Liver (tissue), 9 donors: ENCODE results near the gene PLA2G15. TPM values are rescaled to one million over a fixed set of nuclear protein-coding genes. Genes with fewer than 3 reads are reported as not detected.

Experiments
- DNase-seq: peaks from one replicate; pipeline ENCODE4 v3.0.0-alpha.2; 2017; ENCODE audit warnings: low spot score
- H3K27ac ChIP-seq, 2 donors: one replicate each; pipeline ENCODE4 v1.7.0; 2013; ENCODE audit warnings: inconsistent platforms in 2 of 2, low read length in 2 of 2, control low read depth in 1 of 2, low read depth in 1 of 2, mild to moderate bottlenecking in 1 of 2
- H3K27me3 ChIP-seq, 4 donors: one replicate each; pipeline versions ENCODE4 v1.6.1 to v1.7.0; 2013; ENCODE audit warnings: low read length in 3 of 4, inconsistent platforms in 1 of 4, mild to moderate bottlenecking in 1 of 4, moderate library complexity in 1 of 4; ENCODE audit not compliant: control insufficient read depth in 4 of 4, insufficient read depth in 4 of 4
- H3K36me3 ChIP-seq, 4 donors: one replicate each; pipeline versions ENCODE4 v1.6.1 to v1.7.0; 2013; ENCODE audit warnings: low read length in 3 of 4, mild to moderate bottlenecking in 3 of 4, low read depth in 1 of 4, moderate library complexity in 1 of 4; ENCODE audit not compliant: control insufficient read depth in 4 of 4, insufficient read depth in 3 of 4
- H3K4me1 ChIP-seq, 4 donors: one replicate each; pipeline versions ENCODE4 v1.6.1 to v1.7.0; 2013; ENCODE audit warnings: low read length in 3 of 4, mild to moderate bottlenecking in 3 of 4, moderate library complexity in 1 of 4; ENCODE audit not compliant: control insufficient read depth in 4 of 4, insufficient read depth in 4 of 4
- H3K4me3 ChIP-seq, 3 donors: one replicate each; pipeline versions ENCODE4 v1.6.1 to v1.7.0; 2013; ENCODE audit warnings: low read length in 3 of 3, control low read depth in 1 of 3, low read depth in 1 of 3, mild to moderate bottlenecking in 1 of 3
- H3K9ac ChIP-seq, 2 donors: one replicate each; pipeline ENCODE4 v1.7.0; 2013; ENCODE audit warnings: low read length in 2 of 2, mild to moderate bottlenecking in 2 of 2, moderate library complexity in 2 of 2, control low read depth in 1 of 2, low read depth in 1 of 2
- H3K9me3 ChIP-seq, 4 donors: one replicate each; pipeline versions ENCODE4 v1.6.1 to v1.7.0; 2013; ENCODE audit warnings: low read length in 3 of 4; ENCODE audit not compliant: control insufficient read depth in 4 of 4
- CTCF ChIP-seq: fragments of 150-350 bp; IDR thresholded peaks from 2 replicates; pipeline ENCODE4 v1.5.1; 2017; ENCODE audit warnings: improper control_type of control experiment, low read depth, low read length; ENCODE audit not compliant: missing input control
- EGR1 ChIP-seq, 2 donors: IDR thresholded peaks; 2 replicates each; pipeline ENCODE4 v1.6.1; 2016 to 2018; ENCODE audit warnings: antibody characterized with exemption in 2 of 2, low read depth in 2 of 2
- FOXA1 ChIP-seq: IDR thresholded peaks from 2 replicates; pipeline ENCODE4 v1.6.1; 2016; ENCODE audit warnings: antibody characterized with exemption
- GABPA ChIP-seq, 2 donors: IDR thresholded peaks in 1 of 2; conservative IDR thresholded peaks in 1 of 2; 2 replicates each; pipeline ENCODE4 v1.6.1; 2016; ENCODE audit warnings: antibody characterized with exemption in 2 of 2, mild to moderate bottlenecking in 1 of 2, moderate library complexity in 1 of 2
- HNF4G ChIP-seq: IDR thresholded peaks from 2 replicates; pipeline ENCODE4 v1.6.1; 2016; ENCODE audit warnings: antibody characterized with exemption
- JUND ChIP-seq, 2 donors: IDR thresholded peaks; 2 replicates each; pipeline ENCODE4 v1.6.1; 2016; ENCODE audit warnings: antibody characterized with exemption in 2 of 2
- MAX ChIP-seq: IDR thresholded peaks from 2 replicates; pipeline ENCODE4 v1.6.1; 2016; ENCODE audit warnings: antibody characterized with exemption
- NR2F2 ChIP-seq: IDR thresholded peaks from 2 replicates; pipeline ENCODE4 v1.6.1; 2016; ENCODE audit warnings: antibody characterized with exemption
- RAD21 ChIP-seq, 2 donors: IDR thresholded peaks; 2 replicates each; pipeline ENCODE4 v1.6.1; 2016; ENCODE audit warnings: antibody characterized with exemption in 2 of 2, mild to moderate bottlenecking in 2 of 2
- YY1 ChIP-seq: IDR thresholded peaks from 2 replicates; pipeline ENCODE4 v1.6.1; 2016; ENCODE audit warnings: antibody characterized with exemption, mild to moderate bottlenecking
- WGBS: extraction: QIAGEN DNeasy Blood & Tissue Kit; methylation state at CpG from one replicate; pipeline ENCODE4 v1.1.7; 2013; 5-methylcytosine and 5-hydroxymethylcytosine counted together
- polyA plus RNA-seq, 2 donors: library from polyadenylated mRNA; stranded (reverse) in 1 of 2; unstranded in 1 of 2; fragments of 200-250 nt in 1 of 2; fragments of >200 nt in 1 of 2; fragmentation: Nextera tagmentation in 1 of 2; extraction: Ambion mirVana in 1 of 2; gene quantifications; one replicate each; pipeline versions ENCODE4 v1.2.1 to v1.2.3, GENCODE V29; 2013 to 2015
- total RNA-seq, 2 donors: library from RNA; depleted of rRNA; stranded (reverse); fragments of >200 nt; gene quantifications; one replicate each; pipeline ENCODE4 v1.2.3, GENCODE V29; 2014
- donor health status: healthy.
- donor health status: healthy.
- donor health status: healthy.
- donor health status: healthy.
- donor health status: healthy.

Gene PLA2G15
- total and polyA plus RNA-seq, 4 donors: 4.5 to 19.8 (median 15.1) TPM

DNA sequence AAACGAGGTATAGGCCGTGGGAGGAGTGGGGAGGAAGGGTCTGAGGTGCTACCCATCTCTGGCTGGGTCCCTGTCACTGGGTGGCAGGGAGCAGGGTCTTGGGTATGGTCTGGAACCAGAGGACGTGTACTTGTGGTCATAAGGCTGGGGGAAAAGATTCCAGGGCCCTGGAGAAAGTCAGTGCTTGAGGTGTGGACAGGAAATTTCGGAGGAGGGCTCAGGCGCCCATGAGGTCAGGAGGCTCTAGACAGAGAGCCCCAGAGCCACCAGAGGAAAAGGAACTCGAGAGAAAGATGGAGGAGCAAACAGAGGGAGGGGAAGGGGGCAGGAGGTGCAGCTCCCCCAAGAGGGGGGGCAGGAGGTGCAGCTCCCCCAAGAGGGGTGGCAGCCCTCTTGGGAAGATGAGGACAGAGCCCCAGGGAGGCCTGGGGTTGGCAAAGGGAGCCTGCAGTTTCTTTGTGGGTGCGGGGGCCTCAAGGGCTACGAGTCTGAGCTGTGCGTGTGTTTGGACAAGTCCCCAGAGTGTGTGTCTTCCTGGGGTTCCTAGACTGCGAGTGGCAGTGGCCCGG, 18.5 kb downstream of the PLA2G15 start:
- Histone ChIP-seq H3K27me3 (no peaks in the 10 kb centered on the region), H3K9me3 (no peaks in the 10 kb centered on the region), H3K36me3 (peaks cover 0 to 19% (median 6%) of the 10 kb centered on the region in 4 donors), H3K27ac (peak overlapping the region; percentile 45 to 79), H3K9ac (peak overlapping the region in 1 of 2 donors; percentile 57), H3K4me3 (peak overlapping the region; percentile 70 to 82 (median 72)), H3K4me1 (peaks cover 2 to 14% (median 10%) of the 10 kb centered on the region in 4 donors)
- TF ChIP-seq EGR1 (IDR thresholded peaks at IDR 0.05; ENCODE audit: low read depth in 2 of 2) (no peak), RAD21 (IDR thresholded peaks at IDR 0.05) (no peak), YY1 (no peak), FOXA1 (no peak), HNF4G (no peak), MAX (no peak), GABPA (IDR thresholded peaks at IDR 0.05 in 1 of 2, conservative IDR thresholded peaks at IDR 0.05 in 1 of 2) (no peak)
- WGBS: 45% methylated on average over 11 of the region's 11 CpGs
- no peak for DNase-seq

GRCh38 chr16:68264128-68265077, 19.2 kb downstream of the PLA2G15 start, which contains the start of gene SLC7A6:
Gene SLC7A6 (plus strand): TSS chr16:68264526. CDS start chr16:68274727, 10,201 bp downstream.
- TF ChIP-seq HNF4G: no peak
- TF ChIP-seq CTCF: peak; percentile 30
- TF ChIP-seq NR2F2: no peak
- peak in 1 of 2 donors; percentile 55 for TF ChIP-seq RAD21 (IDR thresholded peaks at IDR 0.05)
- peak; percentile 84 for DNase-seq
- peak within 1 kb of the TSS; percentile 55 to 79 for H3K27ac ChIP-seq
- peaks cover 2 to 14% (median 10%) of the 10 kb centered on the region in 4 donors for H3K4me1 ChIP-seq
- 1% methylated on average over 123 of the region's 123 CpGs for WGBS
- H3K4me3 ChIP-seq: peak within 1 kb of the TSS; percentile 70 to 82 (median 74)
- peak within 1 kb of the TSS; percentile 3 to 75 for H3K9ac ChIP-seq
- no peaks in the 10 kb centered on the region for H3K27me3 ChIP-seq
- H3K9me3 ChIP-seq: no peaks in the 10 kb centered on the region
- H3K36me3 ChIP-seq: peaks cover 0 to 13% (median 4%) of the 10 kb centered on the region in 4 donors

DNA sequence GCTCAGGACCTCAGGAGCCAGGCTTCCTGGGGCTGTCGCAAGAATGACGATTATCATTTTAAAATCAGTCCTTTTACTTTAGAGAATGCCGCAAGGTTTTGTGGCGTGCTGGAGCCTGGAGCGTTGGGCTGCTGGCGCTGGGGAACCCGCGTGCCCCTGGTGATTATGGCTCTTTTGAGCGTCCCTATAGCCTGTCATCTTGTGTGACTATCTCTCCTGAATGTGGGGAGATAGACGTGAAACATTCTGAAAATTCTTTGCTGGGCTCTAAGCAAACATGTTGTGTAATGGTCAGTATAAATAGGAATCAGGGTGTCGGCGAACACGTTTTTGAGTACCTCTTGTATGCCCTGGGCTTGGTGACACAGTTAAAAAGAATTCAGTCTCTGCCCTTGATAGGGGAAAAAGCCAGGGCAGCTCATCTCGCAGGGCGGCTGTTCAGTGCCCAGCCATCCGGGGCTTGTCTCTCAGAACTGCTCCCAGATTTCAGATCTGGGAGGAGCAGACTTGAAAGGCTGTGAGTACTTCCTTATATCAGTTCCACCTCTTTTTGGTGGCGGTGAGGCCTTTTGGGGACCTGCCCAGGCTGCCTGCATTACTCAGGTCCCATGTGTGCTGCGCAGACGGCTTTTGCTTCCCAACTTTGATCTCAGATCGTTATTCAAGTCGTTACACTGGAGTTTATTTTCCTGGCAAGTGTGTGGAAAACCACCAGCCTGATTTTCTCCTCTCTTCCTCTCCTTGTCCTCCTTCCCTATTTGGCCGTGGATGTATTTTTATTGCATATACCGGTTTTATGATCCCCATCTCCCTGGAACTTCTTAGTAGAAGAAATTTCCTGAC, 20.1 kb downstream of the PLA2G15 start:
- peak overlapping the region; percentile 55 to 79 for H3K27ac ChIP-seq
- DNase-seq: no peak
- peak overlapping the region; percentile 70 to 82 (median 74) for H3K4me3 ChIP-seq
- WGBS: 27% methylated on average over 23 of the region's 23 CpGs
- no peaks in the 10 kb centered on the region for H3K9me3 ChIP-seq
- peaks cover 0 to 4% (median under 1%) of the 10 kb centered on the region in 4 donors for H3K36me3 ChIP-seq
- no peak for TF ChIP-seq YY1
- no peak for TF ChIP-seq HNF4G
- peak in 1 of 2 donors; percentile 1 for TF ChIP-seq JUND (IDR thresholded peaks at IDR 0.05)
- no peak for TF ChIP-seq FOXA1
- H3K27me3 ChIP-seq: no peaks in the 10 kb centered on the region
- H3K9ac ChIP-seq: peak overlapping the region; percentile 3 to 75
- peaks cover 2 to 14% (median 10%) of the 10 kb centered on the region in 4 donors for H3K4me1 ChIP-seq
